ENCODE data around the gene VPS25. TPM values are rescaled to one million over a fixed set of nuclear protein-coding genes. Genes with fewer than 3 reads are reported as not detected.
A peak's percentile ranks its signal among the peaks of the same experiment; 100 is the strongest.

Gene VPS25
- polyA plus RNA-seq, 2 of the 4 experiments (the other 2 are of a cell fraction): 119 to 143 TPM

DNA sequence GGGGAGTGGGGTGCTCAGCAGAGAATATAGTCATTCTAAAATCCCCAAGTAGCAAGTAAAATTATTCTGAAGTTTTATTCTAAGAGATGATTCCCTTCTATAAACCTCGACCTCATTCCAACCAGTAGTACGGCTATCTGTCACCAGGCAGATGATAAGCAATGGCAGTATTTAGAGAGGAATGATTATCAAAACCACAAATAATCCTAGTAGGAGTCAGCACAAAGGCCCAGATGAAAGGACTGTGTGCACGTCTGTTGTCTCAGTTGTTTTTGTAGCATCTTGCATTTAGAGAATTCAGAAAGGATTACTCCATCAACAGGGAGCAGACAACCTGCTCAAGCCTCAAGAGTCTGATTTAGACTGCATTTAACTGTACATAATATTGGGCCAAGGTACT lies 49.6 kb upstream of the VPS25 start:
- POLR2A ChIA-PET: no interaction called here

GRCh38 chr17:42725143-42725542 lies 48.1 kb upstream of the VPS25 start:
- FAIRE-seq (no peak), DNase-seq (ENCODE audit: low read depth in 1 of 2, low spot score in 1 of 2) (no peak), ATAC-seq (no peak)
- H3K9me3 ChIP-seq: no peaks in the 10 kb centered on the region
- H3K27ac ChIP-seq: no peak overlapping the region
- POLR2A ChIA-PET: no interaction called here
- no peak overlapping the region for H3K4me2 ChIP-seq
- no peak for TF ChIP-seq NPAS2 (CRISPR knock-in tag; IDR thresholded peaks at IDR 0.05; ENCODE audit: borderline replicate concordance)
- TF ChIP-seq CEBPB (IDR thresholded peaks at IDR 0.05): peak; percentile 26 to 59; a peak in 3 of 4 replicates
- no peak overlapping the region for H3K4me3 ChIP-seq
- CTCF ChIA-PET: interaction anchor here (0.8 to 1.9 kb wide), 8 partner anchors 8 to 143 kb away, joined by 3 to 6 read pairs (median 4); partner anchors contain the start of genes BECN1 and VPS25
- H3K4me1 ChIP-seq: no peaks in the 10 kb centered on the region
- WGBS (ENCODE audit: missing lambda C conversion rate): 95% methylated on average over 6 of the region's 6 CpGs

More for the DNA sequence above, 49.6 kb upstream of the VPS25 start:
- CTCF ChIA-PET: interaction anchor here (0.9 to 1.9 kb wide), 3 partner anchors 10 to 101 kb away, joined by 4 to 6 read pairs (median 5); partner anchors contain the start of gene BECN1
- WGBS (ENCODE audit: missing lambda C conversion rate): 93% methylated on average over 3 of the region's 3 CpGs
- TF ChIP-seq KDM1A (IDR thresholded peaks at IDR 0.05; ENCODE audit: low read depth) (no peak), ZNF302 (CRISPR knock-in tag; IDR thresholded peaks at IDR 0.05) (no peak), HOXB13 (CRISPR knock-in tag; IDR thresholded peaks at IDR 0.05; ENCODE audit: low read depth) (no peak), HEYL (CRISPR knock-in tag; IDR thresholded peaks at IDR 0.05) (no peak), POLR2A (IDR thresholded peaks at IDR 0.05; ENCODE audit: low read length) (no peak)
- TF ChIP-seq, protein P1, sequence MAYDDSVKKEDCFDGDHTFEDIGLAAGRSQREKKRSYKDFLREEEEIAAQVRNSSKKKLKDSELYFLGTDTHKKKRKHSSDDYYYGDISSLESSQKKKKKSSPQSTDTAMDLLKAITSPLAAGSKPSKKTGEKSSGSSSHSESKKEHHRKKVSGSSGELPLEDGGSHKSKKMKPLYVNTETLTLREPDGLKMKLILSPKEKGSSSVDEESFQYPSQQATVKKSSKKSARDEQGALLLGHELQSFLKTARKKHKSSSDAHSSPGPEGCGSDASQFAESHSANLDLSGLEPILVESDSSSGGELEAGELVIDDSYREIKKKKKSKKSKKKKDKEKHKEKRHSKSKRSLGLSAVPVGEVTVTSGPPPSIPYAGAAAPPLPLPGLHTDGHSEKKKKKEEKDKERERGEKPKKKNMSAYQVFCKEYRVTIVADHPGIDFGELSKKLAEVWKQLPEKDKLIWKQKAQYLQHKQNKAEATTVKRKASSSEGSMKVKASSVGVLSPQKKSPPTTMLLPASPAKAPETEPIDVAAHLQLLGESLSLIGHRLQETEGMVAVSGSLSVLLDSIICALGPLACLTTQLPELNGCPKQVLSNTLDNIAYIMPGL (CRISPR knock-in tag; IDR thresholded peaks at IDR 0.05; ENCODE audit: borderline replicate concordance): no peak
- TF ChIP-seq, protein P2, sequence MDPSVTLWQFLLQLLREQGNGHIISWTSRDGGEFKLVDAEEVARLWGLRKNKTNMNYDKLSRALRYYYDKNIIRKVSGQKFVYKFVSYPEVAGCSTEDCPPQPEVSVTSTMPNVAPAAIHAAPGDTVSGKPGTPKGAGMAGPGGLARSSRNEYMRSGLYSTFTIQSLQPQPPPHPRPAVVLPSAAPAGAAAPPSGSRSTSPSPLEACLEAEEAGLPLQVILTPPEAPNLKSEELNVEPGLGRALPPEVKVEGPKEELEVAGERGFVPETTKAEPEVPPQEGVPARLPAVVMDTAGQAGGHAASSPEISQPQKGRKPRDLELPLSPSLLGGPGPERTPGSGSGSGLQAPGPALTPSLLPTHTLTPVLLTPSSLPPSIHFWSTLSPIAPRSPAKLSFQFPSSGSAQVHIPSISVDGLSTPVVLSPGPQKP (IDR thresholded peaks at IDR 0.05; ENCODE audit: low read depth, low read length): no peak
- DNase-seq (ENCODE audit: low read depth in 1 of 2, low spot score in 1 of 2) (no peak), ATAC-seq (no peak), FAIRE-seq (no peak)
- Histone ChIP-seq H3K4me3 (no peak overlapping the region), H3K9me3 (no peaks in the 10 kb centered on the region), H3K27ac (no peak overlapping the region), H3K4me1 (no peaks in the 10 kb centered on the region), H3K4me2 (no peak overlapping the region)

DNA sequence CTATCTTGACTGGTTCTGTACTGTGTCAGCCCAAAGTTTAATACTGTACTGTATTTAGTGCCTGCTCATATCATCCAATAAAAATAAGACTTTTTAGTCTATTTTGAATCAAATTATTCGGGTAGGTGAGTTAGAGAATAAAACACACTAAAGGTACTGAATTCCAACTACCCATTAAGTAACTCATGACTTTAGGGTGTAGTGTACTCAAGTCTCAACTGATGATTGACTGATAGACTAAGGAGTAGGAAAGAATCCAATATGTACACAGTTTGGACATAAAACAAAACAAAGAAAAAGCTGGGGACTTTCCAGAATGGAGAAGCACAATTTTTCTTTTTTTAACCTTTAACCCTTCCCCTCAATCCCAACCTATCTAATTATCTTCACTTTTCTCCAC lies 32.5 kb upstream of the VPS25 start:
- ChIA-PET POLR2A (no interaction called here), CTCF (interaction anchor here (1.1 kb wide), 1 partner anchor 23 kb away, joined by 5 read pairs; no protein-coding TSS in a partner anchor)
- Histone ChIP-seq H3K27ac (no peak overlapping the region), H3K4me3 (no peak overlapping the region), H3K4me1 (peaks cover 9% of the 10 kb centered on the region; the same call in 2 of the 3 replicates), H3K9me3 (peaks cover 6% of the 10 kb centered on the region; the same call in 1 of the 3 replicates), H3K4me2 (no peak overlapping the region)
- no peak for TF ChIP-seq KDM5A (IDR thresholded peaks at IDR 0.05)
- no peak for TF ChIP-seq SMC3 (IDR thresholded peaks at IDR 0.05)
- TF ChIP-seq ZNF302 (CRISPR knock-in tag; IDR thresholded peaks at IDR 0.05): no peak
- no peak for TF ChIP-seq RCOR1 (IDR thresholded peaks at IDR 0.05; ENCODE audit: low read depth, low read length)
- TF ChIP-seq CEBPB (IDR thresholded peaks at IDR 0.05): no peak
- no peak for TF ChIP-seq POLR2AphosphoS2 (conservative IDR thresholded peaks at IDR 0.05; ENCODE audit: low read length)
- no peak for TF ChIP-seq HOXB13 (CRISPR knock-in tag; IDR thresholded peaks at IDR 0.05; ENCODE audit: low read depth)
- TF ChIP-seq HDAC2 (IDR thresholded peaks at IDR 0.05): no peak
- TF ChIP-seq TP53 (CRISPR knock-in tag; IDR thresholded peaks at IDR 0.05): no peak
- no peak for TF ChIP-seq ZSCAN20 (CRISPR knock-in tag; IDR thresholded peaks at IDR 0.05)
- no peak for TF ChIP-seq TFCP2L1 (CRISPR knock-in tag; IDR thresholded peaks at IDR 0.05)
- TF ChIP-seq EP300 (IDR thresholded peaks at IDR 0.05): no peak
- no peak for TF ChIP-seq CHD4 (IDR thresholded peaks at IDR 0.05; ENCODE audit: borderline replicate concordance)
- TF ChIP-seq, protein P3, sequence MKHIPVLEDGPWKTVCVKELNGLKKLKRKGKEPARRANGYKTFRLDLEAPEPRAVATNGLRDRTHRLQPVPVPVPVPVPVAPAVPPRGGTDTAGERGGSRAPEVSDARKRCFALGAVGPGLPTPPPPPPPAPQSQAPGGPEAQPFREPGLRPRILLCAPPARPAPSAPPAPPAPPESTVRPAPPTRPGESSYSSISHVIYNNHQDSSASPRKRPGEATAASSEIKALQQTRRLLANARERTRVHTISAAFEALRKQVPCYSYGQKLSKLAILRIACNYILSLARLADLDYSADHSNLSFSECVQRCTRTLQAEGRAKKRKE (CRISPR knock-in tag; IDR thresholded peaks at IDR 0.05; ENCODE audit: low read depth): no peak
- no peak for TF ChIP-seq GATA3 (IDR thresholded peaks at IDR 0.05; ENCODE audit: borderline replicate concordance)
- no peak for TF ChIP-seq RNF2 (IDR thresholded peaks at IDR 0.05; ENCODE audit: borderline replicate concordance, low read depth)
- TF ChIP-seq NR3C1 (IDR thresholded peaks at IDR 0.05): no peak
- TF ChIP-seq REST (IDR thresholded peaks at IDR 0.05): no peak
- TF ChIP-seq MAZ (IDR thresholded peaks at IDR 0.05; ENCODE audit: borderline replicate concordance, low read depth, low read length): no peak
- TF ChIP-seq, protein P4, sequence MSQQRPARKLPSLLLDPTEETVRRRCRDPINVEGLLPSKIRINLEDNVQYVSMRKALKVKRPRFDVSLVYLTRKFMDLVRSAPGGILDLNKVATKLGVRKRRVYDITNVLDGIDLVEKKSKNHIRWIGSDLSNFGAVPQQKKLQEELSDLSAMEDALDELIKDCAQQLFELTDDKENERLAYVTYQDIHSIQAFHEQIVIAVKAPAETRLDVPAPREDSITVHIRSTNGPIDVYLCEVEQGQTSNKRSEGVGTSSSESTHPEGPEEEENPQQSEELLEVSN (IDR thresholded peaks at IDR 0.05; ENCODE audit: borderline replicate concordance, low read depth): no peak
- no peak for ATAC-seq
- WGBS (ENCODE audit: missing lambda C conversion rate): 16% methylated on average over 1 of the region's 1 CpG
- DNase-seq (ENCODE audit: low read depth in 1 of 2, low spot score in 1 of 2): no peak
- peak; percentile 81 for FAIRE-seq

Measured in A549 (cell line).